Measurements from ENCODE around the gene DOCK1.

GRCh38 chr10:127041552-127041951 lies 136.3 kb downstream of the DOCK1 start:
- TF ChIP-seq CTCF (IDR thresholded peaks at IDR 0.05) (no peak), POLR2A (IDR thresholded peaks at IDR 0.05) (no peak)
